Muscle of back (tissue), 10 donors: Measurements from ENCODE around the gene SLCO4C1. TPM values are rescaled to one million over a fixed set of nuclear protein-coding genes. Genes with fewer than 3 reads are reported as not detected.

ENCODE experiments used
- polyA plus RNA-seq, 10 donors: library from polyadenylated mRNA; unstranded; fragments of 120-200 nt; gene quantifications; one replicate each; pipeline ENCODE4 v1.2.1, GENCODE V29; 2013; ENCODE audit not compliant: insufficient read length in 10 of 10

The SLCO4C1 gene
- polyA plus RNA-seq, 10 donors, result 1.0 to 3.6 (median 2.3) TPM

Other genes starting within 250 kb of the SLCO4C1 start
- 1 to 10 TPM in 1 of 10 donors, under 1 TPM in 8, not detected in 1; 0.39 to 1.7 (median 0.56) TPM for gene SLCO6A1, start 202.7 kb upstream of the SLCO4C1 start, polyA plus RNA-seq